ENCODE measurements around the gene TNFAIP1. TPM values are rescaled to one million over a fixed set of nuclear protein-coding genes. Genes with fewer than 3 reads are reported as not detected.

The TNFAIP1 gene
- total RNA-seq, 1 donor from 2014 or later = 39.9 TPM

DNA sequence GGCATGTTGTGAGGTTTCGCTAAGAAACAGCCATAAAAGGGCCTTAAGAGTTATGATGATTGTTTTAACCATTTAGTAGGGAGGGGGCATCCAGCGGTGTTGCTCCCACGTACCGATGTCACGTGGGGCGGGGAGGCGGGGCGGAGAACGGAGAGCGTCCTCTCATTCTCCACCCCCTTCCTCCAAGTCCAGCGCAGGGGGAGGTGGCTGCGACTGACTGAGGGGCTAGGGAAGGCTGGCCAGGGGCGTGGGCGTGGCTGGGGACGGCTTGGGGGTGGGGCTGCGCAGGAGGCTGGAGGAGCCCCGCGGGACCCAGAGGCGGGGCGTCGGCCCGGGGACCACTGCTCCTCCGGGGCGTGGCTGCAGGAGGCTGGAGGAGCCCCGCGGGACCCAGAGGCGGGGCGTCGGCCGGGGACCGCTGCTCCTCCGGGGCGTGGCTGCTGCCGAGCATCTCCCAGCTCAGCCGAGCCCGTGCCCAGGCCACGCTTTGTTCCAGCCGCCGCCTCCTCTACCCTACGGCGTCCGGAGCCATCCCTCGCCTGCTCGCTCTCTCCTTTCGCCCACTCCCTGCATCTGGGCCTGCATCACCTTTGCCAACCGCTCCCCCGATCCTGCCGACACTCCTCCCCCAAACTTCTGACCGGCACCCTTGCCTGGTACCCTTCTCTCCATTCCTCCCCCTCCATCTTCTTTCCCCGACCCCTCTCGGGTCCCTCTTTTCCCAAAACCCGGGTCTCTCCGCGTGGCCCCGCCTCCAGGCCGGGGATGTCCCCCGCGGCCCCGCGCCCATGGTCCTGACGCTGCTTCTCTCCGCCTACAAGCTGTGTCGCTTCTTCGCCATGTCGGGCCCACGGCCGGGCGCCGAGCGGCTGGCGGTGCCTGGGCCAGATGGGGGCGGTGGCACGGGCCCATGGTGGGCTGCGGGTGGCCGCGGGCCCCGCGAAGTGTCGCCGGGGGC, 36.0 kb downstream of the TNFAIP1 start, which contains the start of gene SARM1:
SARM1 (plus strand) TSS at position 450 of the 958 bp plus-strand sequence; CDS start at position 789, 339 bp downstream.
- peak; percentile 85 for DNase-seq (ENCODE audit: low spot score)
- H3K4me3 Mint-ChIP-seq = peak within 1 kb of the TSS; percentile 95
- H3K27ac Mint-ChIP-seq = peak within 1 kb of the TSS; percentile 98
- H3K27me3 Mint-ChIP-seq (ENCODE audit: insufficient read depth) = no peaks in the 10 kb centered on the region
- H3K36me3 Mint-ChIP-seq (ENCODE audit: low read depth) = peaks cover 6% of the 10 kb centered on the region
- peaks cover 14% of the 10 kb centered on the region for H3K4me1 Mint-ChIP-seq (ENCODE audit: low read depth)
- H3K9me3 Mint-ChIP-seq = no peaks in the 10 kb centered on the region
- intact Hi-C loops (cut with micrococcal nuclease) = loop anchor here (1.0 to 5.0 kb wide), 7 partner anchors 13 to 226 kb away; partner anchors contain the start of genes IFT20, POLDIP2, SLC46A1 and SPAG5

DNA sequence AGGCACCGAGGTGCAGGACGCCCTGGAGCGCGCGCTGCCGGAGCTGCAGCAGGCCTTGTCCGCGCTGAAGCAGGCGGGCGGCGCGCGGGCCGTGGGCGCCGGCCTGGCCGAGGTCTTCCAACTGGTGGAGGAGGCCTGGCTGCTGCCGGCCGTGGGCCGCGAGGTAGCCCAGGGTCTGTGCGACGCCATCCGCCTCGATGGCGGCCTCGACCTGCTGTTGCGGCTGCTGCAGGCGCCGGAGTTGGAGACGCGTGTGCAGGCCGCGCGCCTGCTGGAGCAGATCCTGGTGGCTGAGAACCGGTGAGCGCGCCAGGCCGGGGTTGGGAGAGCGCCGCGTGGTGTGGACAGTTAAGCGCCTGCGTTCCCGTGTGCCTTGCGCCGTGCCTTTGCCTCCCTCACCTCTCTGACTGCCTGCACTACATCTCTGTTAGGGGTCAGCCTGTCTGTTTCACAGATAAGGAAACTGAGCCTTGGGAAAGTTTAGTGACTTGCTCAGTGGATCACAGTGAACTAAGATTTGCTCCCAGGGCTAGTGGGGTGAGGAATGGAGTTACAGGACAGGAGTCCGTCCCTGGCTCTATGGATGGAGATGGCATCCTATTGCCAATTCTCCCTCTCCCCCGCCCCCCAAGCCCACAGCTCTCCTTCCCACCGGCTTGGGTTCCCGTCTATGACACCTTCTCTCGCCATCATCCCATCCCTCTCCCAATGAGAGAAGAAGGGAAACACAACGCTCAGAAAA, 36.8 kb downstream of the TNFAIP1 start:
- H3K4me1 Mint-ChIP-seq (ENCODE audit: low read depth) = peaks cover 14% of the 10 kb centered on the region
- H3K4me3 Mint-ChIP-seq = peak overlapping the region; percentile 85
- H3K27ac Mint-ChIP-seq = peak overlapping the region; percentile 68
- no peaks in the 10 kb centered on the region for H3K9me3 Mint-ChIP-seq
- H3K36me3 Mint-ChIP-seq (ENCODE audit: low read depth) = peaks cover 6% of the 10 kb centered on the region
- no peaks in the 10 kb centered on the region for H3K27me3 Mint-ChIP-seq (ENCODE audit: insufficient read depth)
- DNase-seq (ENCODE audit: low spot score) = no peak
- intact Hi-C loops (cut with micrococcal nuclease) = loop anchor here (1.0 to 5.0 kb wide), 5 partner anchors 12 to 225 kb away; partner anchors contain the start of genes SLC46A1, SPAG5 and TMEM97

DNA sequence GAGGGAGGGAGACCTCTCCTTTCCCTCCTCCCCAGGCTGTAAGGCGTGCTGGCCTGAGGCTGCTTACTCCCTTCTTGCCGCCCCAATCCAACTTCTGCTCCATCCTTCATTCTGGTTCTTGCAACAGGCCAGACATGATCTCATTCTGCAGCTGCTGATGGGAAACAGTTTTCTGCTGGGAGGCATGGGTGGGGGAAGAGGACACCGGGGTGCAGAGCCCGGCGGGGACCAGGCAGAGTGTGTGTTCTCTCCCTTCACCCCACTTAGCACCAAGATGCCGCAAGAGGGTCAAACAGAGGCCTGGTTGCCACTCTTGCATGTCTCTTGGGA, 37.3 kb downstream of the TNFAIP1 start:
- Mint-ChIP-seq H3K4me1 (ENCODE audit: low read depth) (peaks cover 14% of the 10 kb centered on the region), H3K36me3 (ENCODE audit: low read depth) (peaks cover 6% of the 10 kb centered on the region), H3K4me3 (peak overlapping the region; percentile 85), H3K27me3 (ENCODE audit: insufficient read depth) (no peaks in the 10 kb centered on the region), H3K9me3 (no peaks in the 10 kb centered on the region), H3K27ac (peak overlapping the region; percentile 68)
- intact Hi-C loops (cut with micrococcal nuclease) = loop anchor here (1.0 to 5.0 kb wide), 5 partner anchors 11 to 224 kb away; partner anchors contain the start of genes SLC46A1, SPAG5 and TMEM97
- DNase-seq (ENCODE audit: low spot score) = no peak

DNA sequence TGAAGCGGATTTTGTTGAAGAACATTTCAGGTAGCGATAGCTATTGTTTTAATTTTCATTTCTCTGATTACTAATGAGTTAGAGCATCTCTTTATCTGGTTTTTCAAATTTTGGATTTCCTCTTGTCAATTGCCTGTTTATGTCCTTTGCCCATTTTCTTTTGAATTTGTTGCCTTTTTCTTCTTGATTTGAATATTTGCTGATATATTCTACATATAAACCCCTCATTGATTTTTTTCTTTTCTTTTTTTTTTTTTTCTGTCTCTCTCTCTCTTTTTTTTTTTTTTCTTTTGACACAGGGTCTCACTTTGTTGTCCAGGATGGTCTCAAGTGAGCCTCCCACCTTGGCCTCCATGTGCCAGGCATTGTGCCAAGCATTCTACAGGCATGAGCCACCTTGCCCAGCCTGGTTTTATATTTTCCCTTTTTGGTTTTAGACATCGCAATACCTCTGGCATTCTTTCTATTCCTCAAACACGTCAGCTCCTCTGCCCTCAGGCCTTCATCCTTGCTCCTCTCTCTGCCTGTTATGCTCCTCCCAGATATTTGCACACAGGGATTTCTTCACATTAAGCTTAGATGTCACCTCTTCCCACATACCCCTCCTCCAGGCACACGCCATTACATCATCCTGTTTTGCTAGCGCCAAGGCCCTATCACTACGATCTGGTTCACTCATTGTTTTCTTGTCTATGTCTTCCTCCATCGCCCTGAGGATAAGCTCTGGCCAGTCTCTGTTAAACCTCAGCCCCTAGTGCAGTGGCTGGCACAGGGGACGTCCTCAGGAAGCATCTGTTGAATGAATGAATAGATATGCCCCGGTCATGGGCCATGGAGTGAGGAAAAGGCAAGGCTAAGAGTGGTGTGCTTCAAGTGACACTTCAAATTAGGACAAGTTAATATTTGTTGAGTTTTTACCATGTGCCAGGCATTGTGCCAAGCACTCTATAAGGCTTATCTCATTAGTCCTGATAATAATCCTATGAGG, 44.5 kb downstream of the TNFAIP1 start:
- DNase-seq (ENCODE audit: low spot score) = no peak
- intact Hi-C loops (cut with micrococcal nuclease) = no loop called here
- H3K4me1 Mint-ChIP-seq (ENCODE audit: low read depth) = peaks cover 37% of the 10 kb centered on the region
- peaks cover 6% of the 10 kb centered on the region for H3K36me3 Mint-ChIP-seq (ENCODE audit: low read depth)
- H3K4me3 Mint-ChIP-seq = no peak overlapping the region
- no peaks in the 10 kb centered on the region for H3K9me3 Mint-ChIP-seq
- H3K27ac Mint-ChIP-seq = no peak overlapping the region
- H3K27me3 Mint-ChIP-seq (ENCODE audit: insufficient read depth) = no peaks in the 10 kb centered on the region

DNA sequence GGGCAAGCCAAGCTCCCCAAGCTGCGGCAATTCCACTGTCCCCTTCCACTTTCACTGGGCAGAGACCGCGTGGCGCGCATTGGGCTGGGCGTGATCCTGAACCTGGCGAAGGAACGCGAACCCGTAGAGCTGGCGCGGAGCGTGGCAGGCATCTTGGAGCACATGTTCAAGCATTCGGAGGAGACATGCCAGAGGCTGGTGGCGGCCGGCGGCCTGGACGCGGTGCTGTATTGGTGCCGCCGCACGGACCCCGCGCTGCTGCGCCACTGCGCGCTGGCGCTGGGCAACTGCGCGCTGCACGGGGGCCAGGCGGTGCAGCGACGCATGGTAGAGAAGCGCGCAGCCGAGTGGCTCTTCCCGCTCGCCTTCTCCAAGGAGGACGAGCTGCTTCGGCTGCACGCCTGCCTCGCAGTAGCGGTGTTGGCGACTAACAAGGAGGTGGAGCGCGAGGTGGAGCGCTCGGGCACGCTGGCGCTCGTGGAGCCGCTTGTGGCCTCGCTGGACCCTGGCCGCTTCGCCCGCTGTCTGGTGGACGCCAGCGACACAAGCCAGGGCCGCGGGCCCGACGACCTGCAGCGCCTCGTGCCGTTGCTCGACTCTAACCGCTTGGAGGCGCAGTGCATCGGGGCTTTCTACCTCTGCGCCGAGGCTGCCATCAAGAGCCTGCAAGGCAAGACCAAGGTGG, 45.7 kb downstream of the TNFAIP1 start:
- Mint-ChIP-seq H3K27me3 (ENCODE audit: insufficient read depth) (peaks cover 1% of the 10 kb centered on the region), H3K9me3 (no peaks in the 10 kb centered on the region), H3K36me3 (ENCODE audit: low read depth) (peaks cover 9% of the 10 kb centered on the region), H3K4me3 (peak overlapping the region; percentile 35), H3K27ac (no peak overlapping the region), H3K4me1 (ENCODE audit: low read depth) (peaks cover 45% of the 10 kb centered on the region)
- no peak for DNase-seq (ENCODE audit: low spot score)
- intact Hi-C loops (cut with micrococcal nuclease) = no loop called here

DNA sequence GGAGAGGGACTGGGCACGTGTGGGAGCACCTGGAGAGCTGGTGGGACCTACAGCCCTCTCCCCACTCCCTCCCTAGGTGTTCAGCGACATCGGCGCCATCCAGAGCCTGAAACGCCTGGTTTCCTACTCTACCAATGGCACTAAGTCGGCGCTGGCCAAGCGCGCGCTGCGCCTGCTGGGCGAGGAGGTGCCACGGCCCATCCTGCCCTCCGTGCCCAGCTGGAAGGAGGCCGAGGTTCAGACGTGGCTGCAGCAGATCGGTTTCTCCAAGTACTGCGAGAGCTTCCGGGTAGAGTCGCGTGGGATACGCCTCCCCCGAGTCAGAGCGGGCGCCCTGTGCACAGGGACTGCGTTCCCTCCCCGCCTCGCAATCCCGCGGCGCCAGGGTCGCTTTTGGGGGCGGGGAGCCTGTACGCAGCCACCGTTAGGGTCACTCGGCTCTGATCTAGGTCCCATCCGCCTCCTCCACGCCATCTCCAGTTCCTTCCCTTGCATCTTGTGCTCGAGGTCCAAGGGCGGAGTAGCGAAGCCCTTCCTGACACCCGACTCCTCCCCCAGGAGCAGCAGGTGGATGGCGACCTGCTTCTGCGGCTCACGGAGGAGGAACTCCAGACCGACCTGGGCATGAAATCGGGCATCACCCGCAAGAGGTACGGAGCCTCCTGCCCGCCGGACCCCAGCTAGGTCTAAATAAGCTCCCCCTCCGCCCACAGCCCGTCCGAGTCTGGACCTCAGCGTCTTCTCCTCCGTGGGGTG, 48.9 kb downstream of the TNFAIP1 start:
- peak; percentile 61 for DNase-seq (ENCODE audit: low spot score)
- intact Hi-C loops (cut with micrococcal nuclease) = loop anchor here (1.0 kb wide), 2 partner anchors 12 to 27 kb away; partner anchors contain the start of gene POLDIP2
- Mint-ChIP-seq H3K4me1 (ENCODE audit: low read depth) (peaks cover 40% of the 10 kb centered on the region), H3K9me3 (no peaks in the 10 kb centered on the region), H3K27me3 (ENCODE audit: insufficient read depth) (peaks cover 1% of the 10 kb centered on the region), H3K27ac (peak overlapping the region; percentile 89), H3K36me3 (ENCODE audit: low read depth) (peaks cover 11% of the 10 kb centered on the region), H3K4me3 (peak overlapping the region; percentile 84)

DNA sequence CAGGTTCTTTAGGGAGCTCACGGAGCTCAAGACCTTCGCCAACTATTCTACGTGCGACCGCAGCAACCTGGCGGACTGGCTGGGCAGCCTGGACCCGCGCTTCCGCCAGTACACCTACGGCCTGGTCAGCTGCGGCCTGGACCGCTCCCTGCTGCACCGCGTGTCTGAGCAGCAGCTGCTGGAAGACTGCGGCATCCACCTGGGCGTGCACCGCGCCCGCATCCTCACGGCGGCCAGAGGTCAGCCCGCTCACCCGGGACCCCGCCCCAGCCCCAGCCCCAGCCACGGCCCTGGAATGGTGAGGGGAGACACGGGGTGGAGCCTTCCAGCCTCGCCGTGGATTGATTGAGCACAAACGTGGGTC, 49.5 kb downstream of the TNFAIP1 start:
- H3K9me3 Mint-ChIP-seq = no peaks in the 10 kb centered on the region
- peaks cover 37% of the 10 kb centered on the region for H3K4me1 Mint-ChIP-seq (ENCODE audit: low read depth)
- no peak for DNase-seq (ENCODE audit: low spot score)
- peak overlapping the region; percentile 84 for H3K4me3 Mint-ChIP-seq
- peaks cover 1% of the 10 kb centered on the region for H3K27me3 Mint-ChIP-seq (ENCODE audit: insufficient read depth)
- intact Hi-C loops (cut with micrococcal nuclease) = no loop called here
- H3K27ac Mint-ChIP-seq = peak overlapping the region; percentile 89
- peaks cover 15% of the 10 kb centered on the region for H3K36me3 Mint-ChIP-seq (ENCODE audit: low read depth)

DNA sequence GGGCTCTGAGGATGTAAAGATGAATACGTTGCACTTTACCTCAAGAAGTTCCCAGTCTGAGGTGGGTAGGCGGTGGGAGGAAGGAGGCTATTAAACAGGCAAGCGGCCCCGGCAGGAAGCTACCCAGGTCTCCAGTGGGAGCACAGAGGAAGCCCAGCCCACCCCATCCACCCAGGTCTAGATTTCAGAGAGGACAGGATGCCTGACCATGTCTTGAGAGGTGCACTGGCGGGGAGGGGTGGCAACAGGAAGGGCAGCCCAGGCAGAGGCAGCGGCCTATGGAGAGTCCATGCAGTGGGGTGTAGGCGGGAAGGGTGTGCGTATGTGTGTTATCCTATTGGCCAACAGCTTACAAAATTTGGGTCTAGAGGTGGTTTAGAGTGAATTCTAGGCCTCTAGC, 49.8 kb downstream of the TNFAIP1 start:
- peak overlapping the region; percentile 67 for H3K27ac Mint-ChIP-seq
- H3K36me3 Mint-ChIP-seq (ENCODE audit: low read depth) = peaks cover 19% of the 10 kb centered on the region
- no peaks in the 10 kb centered on the region for H3K9me3 Mint-ChIP-seq
- peaks cover 33% of the 10 kb centered on the region for H3K4me1 Mint-ChIP-seq (ENCODE audit: low read depth)
- DNase-seq (ENCODE audit: low spot score) = no peak
- intact Hi-C loops (cut with micrococcal nuclease) = no loop called here
- peak overlapping the region; percentile 84 for H3K4me3 Mint-ChIP-seq
- peaks cover 1% of the 10 kb centered on the region for H3K27me3 Mint-ChIP-seq (ENCODE audit: insufficient read depth)

DNA sequence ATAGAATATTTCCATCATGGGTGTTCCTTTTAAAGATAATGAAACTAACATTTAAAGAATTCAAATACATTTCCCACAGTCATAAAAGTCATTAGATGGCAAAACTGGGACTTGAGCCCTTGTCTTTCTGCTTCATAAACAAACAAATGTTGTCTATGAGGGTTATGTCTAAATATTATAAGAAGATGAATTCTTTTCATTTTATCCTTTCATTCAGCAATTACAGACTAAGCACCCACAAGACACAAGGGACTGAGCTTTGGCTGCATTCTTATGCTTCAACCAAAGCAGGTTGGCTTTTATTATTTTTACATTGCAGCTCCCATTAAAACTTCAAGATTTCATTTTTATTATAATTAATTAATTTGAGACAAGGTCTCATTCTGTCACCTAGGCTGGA, 50.8 kb downstream of the TNFAIP1 start:
- DNase-seq (ENCODE audit: low spot score) = no peak
- peaks cover 1% of the 10 kb centered on the region for H3K27me3 Mint-ChIP-seq (ENCODE audit: insufficient read depth)
- H3K4me1 Mint-ChIP-seq (ENCODE audit: low read depth) = peaks cover 27% of the 10 kb centered on the region
- H3K9me3 Mint-ChIP-seq = no peaks in the 10 kb centered on the region
- no peak overlapping the region for H3K27ac Mint-ChIP-seq
- H3K4me3 Mint-ChIP-seq = no peak overlapping the region
- H3K36me3 Mint-ChIP-seq (ENCODE audit: low read depth) = peaks cover 27% of the 10 kb centered on the region
- intact Hi-C loops (cut with micrococcal nuclease) = no loop called here

DNA sequence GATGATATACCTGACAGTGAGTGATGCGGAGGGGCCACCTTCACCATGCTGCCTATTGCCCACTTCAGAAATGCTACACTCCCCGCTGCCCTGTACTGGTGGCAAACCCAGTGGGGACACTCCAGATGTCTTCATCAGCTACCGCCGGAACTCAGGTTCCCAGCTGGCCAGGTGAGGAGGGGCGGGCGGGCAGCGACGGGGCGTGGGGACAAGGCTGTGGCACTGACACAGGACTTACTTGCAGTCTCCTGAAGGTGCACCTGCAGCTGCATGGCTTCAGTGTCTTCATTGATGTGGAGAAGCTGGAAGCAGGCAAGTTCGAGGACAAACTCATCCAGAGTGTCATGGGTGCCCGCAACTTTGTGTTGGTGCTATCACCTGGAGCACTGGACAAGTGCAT, 52.5 kb downstream of the TNFAIP1 start:
- Mint-ChIP-seq H3K4me3 (no peak overlapping the region), H3K36me3 (ENCODE audit: low read depth) (peaks cover 28% of the 10 kb centered on the region), H3K9me3 (no peaks in the 10 kb centered on the region), H3K27me3 (ENCODE audit: insufficient read depth) (peaks cover 1% of the 10 kb centered on the region), H3K4me1 (ENCODE audit: low read depth) (peaks cover 22% of the 10 kb centered on the region), H3K27ac (no peak overlapping the region)
- intact Hi-C loops (cut with micrococcal nuclease) = no loop called here
- DNase-seq (ENCODE audit: low spot score) = no peak

DNA sequence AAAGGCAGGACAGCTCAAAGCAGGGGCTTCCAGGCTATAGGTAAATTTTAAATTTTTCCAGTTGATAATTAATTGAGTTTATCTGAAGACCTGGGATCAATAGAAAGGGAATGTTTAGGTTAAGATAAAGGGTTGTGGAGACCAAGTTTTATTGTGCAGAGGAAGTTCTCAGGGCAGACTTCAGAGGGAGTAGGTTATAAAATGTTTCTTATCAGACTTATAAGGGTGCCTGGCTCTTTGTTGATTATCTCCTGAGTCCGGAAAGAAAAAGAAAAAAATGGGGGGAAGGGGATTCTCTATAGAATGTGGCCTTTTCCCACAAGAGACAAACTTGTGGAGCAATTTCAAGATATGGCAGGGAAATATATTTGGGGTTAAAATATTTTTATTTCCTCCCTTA, 54.6 kb downstream of the TNFAIP1 start:
- peaks cover 1% of the 10 kb centered on the region for H3K27me3 Mint-ChIP-seq (ENCODE audit: insufficient read depth)

More for the DNA sequence above, 54.6 kb downstream of the TNFAIP1 start:
- Mint-ChIP-seq H3K4me1 (ENCODE audit: low read depth) (peaks cover 9% of the 10 kb centered on the region), H3K36me3 (ENCODE audit: low read depth) (peaks cover 35% of the 10 kb centered on the region), H3K9me3 (no peaks in the 10 kb centered on the region), H3K27ac (no peak overlapping the region), H3K4me3 (no peak overlapping the region)
- DNase-seq (ENCODE audit: low spot score) = no peak
- intact Hi-C loops (cut with micrococcal nuclease) = no loop called here

Data from activated T-helper 1 cell treated with anti-CD3 and anti-CD28 coated beads, Interleukin-12 subunit alpha, Interleukin-12 subunit beta, Interleukin-2, Interleukin-4 antibody, amounts not matched to agents 30 ng/mL and 10 ng/mL and 1 ng/mL, durations not matched to agents 14 hours and 24 hours and 36 hours (primary cell).